T-helper 17 cell (primary cell): ENCODE measurements around the gene INPP5A. TPM values are rescaled to one million over a fixed set of nuclear protein-coding genes. Genes with fewer than 3 reads are reported as not detected.

Source experiments
- ATAC-seq: fragments of 150-1000 bp; cut with Tn5 transposase; 2 replicates; pipeline ENCODE4 v1.10.0; 2021; ENCODE audit warnings: mild to moderate bottlenecking, moderate library complexity
- DNase-seq, 3 donors: peaks; one replicate each; pipeline versions ENCODE4 v3.0.0 to v3.0.0-alpha.2; 2020 to 2021
- H3K9me3 ChIP-seq: one replicate; pipeline ENCODE4 v1.7.0; 2013; ENCODE audit warnings: low read length, mild to moderate bottlenecking; ENCODE audit not compliant: control insufficient read depth, poor library complexity, severe bottlenecking
- H3K27ac Mint-ChIP-seq: one replicate; pipeline ENCODE4 v1.8.0; 2022; ENCODE audit warnings: mild to moderate bottlenecking, moderate library complexity, mixed read lengths
- H3K27me3 Mint-ChIP-seq: one replicate; pipeline ENCODE4 v1.8.0; 2022; ENCODE audit warnings: mixed read lengths
- H3K36me3 Mint-ChIP-seq: one replicate; pipeline ENCODE4 v1.8.0; 2022; ENCODE audit warnings: low read depth, mixed read lengths
- H3K4me1 Mint-ChIP-seq: one replicate; pipeline ENCODE4 v1.8.0; 2022; ENCODE audit warnings: mild to moderate bottlenecking, mixed read lengths
- H3K4me3 Mint-ChIP-seq: one replicate; pipeline ENCODE4 v1.8.0; 2022; ENCODE audit warnings: mild to moderate bottlenecking, moderate library complexity, mixed read lengths
- total RNA-seq, 4 donors: library from RNA in 2 of 4; stranded (reverse) in 2 of 4; gene quantifications; one replicate each; pipeline ENCODE4 v1.2.3 and lab custom pipeline; 2022 to 2026

INPP5A gene
- total RNA-seq, 2 donors from 2014 or later = 17.6 to 24.7 TPM

GRCh38 chr10:132659206-132660091 is 121.9 kb downstream of the INPP5A start:
- H3K27me3 Mint-ChIP-seq = no peaks in the 10 kb centered on the region
- no peak for DNase-seq
- peak overlapping the region; percentile 82 for H3K27ac Mint-ChIP-seq
- H3K4me1 Mint-ChIP-seq = peaks cover 4% of the 10 kb centered on the region
- peaks cover 5% of the 10 kb centered on the region for H3K36me3 Mint-ChIP-seq
- no peaks in the 10 kb centered on the region for H3K9me3 ChIP-seq
- no peak overlapping the region for H3K4me3 Mint-ChIP-seq
- ATAC-seq = no peak

GRCh38 chr10:132660385-132660784 is 122.8 kb downstream of the INPP5A start:
- Mint-ChIP-seq H3K4me1 (no peaks in the 10 kb centered on the region), H3K27ac (peak overlapping the region; percentile 82), H3K36me3 (peaks cover 5% of the 10 kb centered on the region), H3K4me3 (no peak overlapping the region), H3K27me3 (no peaks in the 10 kb centered on the region)
- ATAC-seq (no peak), DNase-seq (no peak)
- no peaks in the 10 kb centered on the region for H3K9me3 ChIP-seq

GRCh38 chr10:132662186-132662920 is 124.8 kb downstream of the INPP5A start:
- DNase-seq = no peak
- H3K27ac Mint-ChIP-seq = peak overlapping the region; percentile 29
- no peak overlapping the region for H3K4me3 Mint-ChIP-seq

GRCh38 chr10:132663666-132664365 is 126.2 kb downstream of the INPP5A start:
- Mint-ChIP-seq H3K36me3 (peaks cover 5% of the 10 kb centered on the region), H3K4me1 (peaks cover 2% of the 10 kb centered on the region), H3K27me3 (no peaks in the 10 kb centered on the region), H3K4me3 (no peak overlapping the region), H3K27ac (no peak overlapping the region)
- DNase-seq (no peak), ATAC-seq (no peak)
- H3K9me3 ChIP-seq = no peaks in the 10 kb centered on the region

More at GRCh38 chr10:132662186-132662920, 124.8 kb downstream of the INPP5A start:
- no peaks in the 10 kb centered on the region for H3K9me3 ChIP-seq
- no peaks in the 10 kb centered on the region for H3K4me1 Mint-ChIP-seq
- no peak for ATAC-seq
- H3K27me3 Mint-ChIP-seq = no peaks in the 10 kb centered on the region
- H3K36me3 Mint-ChIP-seq = peaks cover 5% of the 10 kb centered on the region

- peaks cover 5% of the 10 kb centered on the region for H3K36me3 Mint-ChIP-seq
- no peak overlapping the region for H3K4me3 Mint-ChIP-seq
- no peak for DNase-seq
- no peaks in the 10 kb centered on the region for H3K27me3 Mint-ChIP-seq
- no peaks in the 10 kb centered on the region for H3K9me3 ChIP-seq
- peaks cover 2% of the 10 kb centered on the region for H3K4me1 Mint-ChIP-seq
- no peak for ATAC-seq
- no peak overlapping the region for H3K27ac Mint-ChIP-seq
These were observed 126.8 kb downstream of the INPP5A start for GRCh38 chr10:132664407-132664806.

- no peak overlapping the region for H3K4me3 Mint-ChIP-seq
- H3K4me1 Mint-ChIP-seq = peaks cover 2% of the 10 kb centered on the region
- no peaks in the 10 kb centered on the region for H3K27me3 Mint-ChIP-seq
- no peak overlapping the region for H3K27ac Mint-ChIP-seq
- H3K36me3 Mint-ChIP-seq = peaks cover 5% of the 10 kb centered on the region
- DNase-seq = no peak
- ATAC-seq = no peak
- no peaks in the 10 kb centered on the region for H3K9me3 ChIP-seq
These were observed 127.3 kb downstream of the INPP5A start for GRCh38 chr10:132664883-132665282.

GRCh38 chr10:132665946-132666704 is 128.5 kb downstream of the INPP5A start:
- H3K4me1 Mint-ChIP-seq = peaks cover 4% of the 10 kb centered on the region
- H3K36me3 Mint-ChIP-seq = peaks cover 2% of the 10 kb centered on the region
- no peak for ATAC-seq
- H3K9me3 ChIP-seq = no peaks in the 10 kb centered on the region
- H3K4me3 Mint-ChIP-seq = no peak overlapping the region
- no peaks in the 10 kb centered on the region for H3K27me3 Mint-ChIP-seq
- no peak for DNase-seq
- no peak overlapping the region for H3K27ac Mint-ChIP-seq

GRCh38 chr10:132666705-132667341 is 129.2 kb downstream of the INPP5A start:
- H3K36me3 Mint-ChIP-seq = peaks cover under 1% of the 10 kb centered on the region
- ATAC-seq (no peak), DNase-seq (no peak)
- no peak overlapping the region for H3K27ac Mint-ChIP-seq
- no peak overlapping the region for H3K4me3 Mint-ChIP-seq
- no peaks in the 10 kb centered on the region for H3K9me3 ChIP-seq
- H3K27me3 Mint-ChIP-seq = no peaks in the 10 kb centered on the region
- H3K4me1 Mint-ChIP-seq = peaks cover 4% of the 10 kb centered on the region

GRCh38 chr10:132667342-132668047 is 129.9 kb downstream of the INPP5A start:
- ATAC-seq = no peak
- Mint-ChIP-seq H3K36me3 (no peaks in the 10 kb centered on the region), H3K27me3 (no peaks in the 10 kb centered on the region), H3K4me3 (no peak overlapping the region), H3K27ac (no peak overlapping the region), H3K4me1 (peaks cover 4% of the 10 kb centered on the region)
- no peaks in the 10 kb centered on the region for H3K9me3 ChIP-seq
- DNase-seq = no peak

- Mint-ChIP-seq H3K27ac (no peak overlapping the region), H3K4me3 (no peak overlapping the region), H3K4me1 (peaks cover 4% of the 10 kb centered on the region), H3K36me3 (no peaks in the 10 kb centered on the region), H3K27me3 (no peaks in the 10 kb centered on the region)
- ATAC-seq (no peak), DNase-seq (no peak)
- no peaks in the 10 kb centered on the region for H3K9me3 ChIP-seq
These were observed 130.4 kb downstream of the INPP5A start for GRCh38 chr10:132668048-132668394.

GRCh38 chr10:132669208-132669861 is 131.7 kb downstream of the INPP5A start:
- no peak overlapping the region for H3K27ac Mint-ChIP-seq
- H3K36me3 Mint-ChIP-seq = no peaks in the 10 kb centered on the region
- no peak overlapping the region for H3K4me3 Mint-ChIP-seq
- DNase-seq (no peak), ATAC-seq (no peak)
- no peaks in the 10 kb centered on the region for H3K9me3 ChIP-seq
- no peaks in the 10 kb centered on the region for H3K27me3 Mint-ChIP-seq
- H3K4me1 Mint-ChIP-seq = peaks cover 4% of the 10 kb centered on the region
